ENCODE data around the gene YPEL2.

YPEL2 gene

GRCh38 chr17:59330053-59330942 lies 1.2 kb upstream of the YPEL2 start:
- peak in 1 of 2 experiments; percentile 27 for DNase-seq

- peak in 1 of 2 experiments; percentile 47 for DNase-seq
These were observed 684 bp downstream of the YPEL2 start for GRCh38 chr17:59331929-59332748.

GRCh38 chr17:59332749-59333377 lies 1.4 kb downstream of the YPEL2 start:
- peak in 1 of 2 experiments; percentile 46 for DNase-seq

- no peak for DNase-seq
These were observed 2.4 kb downstream of the YPEL2 start for GRCh38 chr17:59333836-59334235.

- DNase-seq = peak in 1 of 2 experiments; percentile 20
These were observed 4.2 kb downstream of the YPEL2 start for GRCh38 chr17:59335685-59336084.

GRCh38 chr17:59337741-59338299 lies 6.4 kb downstream of the YPEL2 start:
- no peak for DNase-seq

GRCh38 chr17:59338498-59338897 lies 7.0 kb downstream of the YPEL2 start:
- no peak for DNase-seq

GRCh38 chr17:59341922-59342321 lies 10.5 kb downstream of the YPEL2 start:
- DNase-seq = peak in 1 of 2 experiments; percentile 19

- DNase-seq = no peak
These were observed 11.3 kb downstream of the YPEL2 start for GRCh38 chr17:59342681-59343131.

- peak in 1 of 2 experiments; percentile 61 for DNase-seq
These were observed 14.0 kb downstream of the YPEL2 start for GRCh38 chr17:59345476-59345875.

- DNase-seq = no peak
These were observed 14.9 kb downstream of the YPEL2 start for GRCh38 chr17:59346341-59346740.

- no peak for DNase-seq
These were observed 15.5 kb downstream of the YPEL2 start for GRCh38 chr17:59346876-59347407.

GRCh38 chr17:59347975-59348391 lies 16.5 kb downstream of the YPEL2 start:
- no peak for DNase-seq

GRCh38 chr17:59349178-59349577 lies 17.7 kb downstream of the YPEL2 start:
- DNase-seq = no peak

- no peak for DNase-seq
These were observed 21.8 kb downstream of the YPEL2 start for GRCh38 chr17:59353106-59353854.

GRCh38 chr17:59353936-59354755 lies 22.7 kb downstream of the YPEL2 start:
- no peak for DNase-seq

- no peak for DNase-seq
These were observed 23.7 kb downstream of the YPEL2 start for GRCh38 chr17:59355030-59355701.

GRCh38 chr17:59355702-59356325 lies 24.4 kb downstream of the YPEL2 start:
- no peak for DNase-seq

GRCh38 chr17:59356543-59357218 lies 25.2 kb downstream of the YPEL2 start:
- no peak for DNase-seq

Measured in NCI-H524 (cell line).